ENCODE measurements around the gene PIK3IP1.

The PIK3IP1 gene

DNA sequence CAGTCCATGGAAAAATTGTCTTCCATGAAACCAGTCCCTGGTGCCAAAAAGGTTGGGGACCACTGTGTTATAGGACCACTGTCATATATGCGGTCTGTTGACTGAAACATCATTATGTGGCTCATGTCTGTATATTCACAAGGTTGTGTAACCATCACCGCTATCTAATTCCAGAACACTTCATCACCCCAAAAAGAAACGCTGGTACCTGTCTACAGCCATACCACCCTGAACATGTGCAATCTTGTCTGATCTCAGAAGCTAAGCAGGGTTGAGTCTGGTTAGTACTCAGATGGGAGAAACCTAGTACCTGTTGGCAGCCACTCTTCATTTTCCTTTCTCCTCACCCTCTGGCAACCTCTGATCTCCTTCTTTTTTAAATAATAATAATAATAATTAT, 12.9 kb upstream of the PIK3IP1 start:
- no peak for DNase-seq

DNA sequence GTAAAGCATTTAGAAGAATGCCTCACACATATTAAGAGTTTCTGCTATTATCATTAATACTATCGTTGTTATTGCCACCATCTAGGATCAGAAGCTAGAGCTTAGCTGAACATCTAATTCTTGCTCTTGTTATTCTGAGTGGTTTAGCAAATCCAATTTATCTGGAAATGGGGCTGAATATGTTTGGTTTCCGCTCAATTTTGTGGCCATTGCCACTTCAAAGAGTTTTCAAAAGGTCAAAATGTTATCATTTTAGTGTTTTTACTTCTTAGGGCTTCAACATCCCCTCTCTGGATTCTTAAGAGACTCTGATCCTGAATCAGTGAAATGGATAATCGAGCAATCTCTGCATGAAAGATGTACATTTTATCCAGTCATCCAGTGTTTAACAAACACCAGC, 10.2 kb upstream of the PIK3IP1 start:
- DNase-seq = no peak

DNA sequence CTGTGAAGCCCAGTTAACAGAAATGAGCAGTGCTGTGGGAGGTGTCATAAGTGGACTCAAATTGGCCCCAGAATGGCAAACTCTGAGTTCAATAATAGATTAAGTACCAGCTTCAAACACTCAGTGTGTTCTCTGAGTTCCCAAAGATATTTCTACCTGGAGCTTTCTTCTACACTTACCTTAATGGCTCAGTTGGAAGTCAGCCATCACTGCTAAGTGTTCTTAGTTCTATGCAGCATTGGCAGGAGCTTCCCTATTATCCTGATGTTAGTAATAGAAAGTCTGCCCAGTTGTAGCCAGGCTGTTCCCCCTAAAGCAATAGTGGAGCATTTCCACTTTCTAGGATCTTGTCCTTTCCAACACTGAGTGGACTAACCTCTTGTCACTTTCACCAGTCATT, 9.7 kb upstream of the PIK3IP1 start:
- no peak for DNase-seq

DNA sequence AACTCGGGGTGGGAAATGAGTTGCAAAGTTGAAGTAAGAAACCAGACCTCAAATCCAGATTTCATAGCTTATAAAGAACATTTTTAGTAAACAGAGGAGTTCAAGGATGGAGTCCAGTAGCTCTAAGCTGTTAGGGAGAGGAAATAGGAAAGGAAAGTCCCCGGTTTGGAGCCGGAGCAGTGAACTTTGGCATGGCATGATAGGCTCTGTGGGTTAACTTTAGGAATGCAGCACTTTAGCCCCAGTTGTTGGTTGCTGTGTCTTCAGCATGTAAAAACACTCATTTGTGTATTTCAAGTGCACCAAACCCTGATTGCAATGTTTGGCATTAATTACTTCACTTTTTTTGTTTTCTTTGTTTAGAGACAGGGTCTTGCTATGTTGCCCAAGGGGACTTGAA, 8.6 kb upstream of the PIK3IP1 start:
- no peak for DNase-seq

DNA sequence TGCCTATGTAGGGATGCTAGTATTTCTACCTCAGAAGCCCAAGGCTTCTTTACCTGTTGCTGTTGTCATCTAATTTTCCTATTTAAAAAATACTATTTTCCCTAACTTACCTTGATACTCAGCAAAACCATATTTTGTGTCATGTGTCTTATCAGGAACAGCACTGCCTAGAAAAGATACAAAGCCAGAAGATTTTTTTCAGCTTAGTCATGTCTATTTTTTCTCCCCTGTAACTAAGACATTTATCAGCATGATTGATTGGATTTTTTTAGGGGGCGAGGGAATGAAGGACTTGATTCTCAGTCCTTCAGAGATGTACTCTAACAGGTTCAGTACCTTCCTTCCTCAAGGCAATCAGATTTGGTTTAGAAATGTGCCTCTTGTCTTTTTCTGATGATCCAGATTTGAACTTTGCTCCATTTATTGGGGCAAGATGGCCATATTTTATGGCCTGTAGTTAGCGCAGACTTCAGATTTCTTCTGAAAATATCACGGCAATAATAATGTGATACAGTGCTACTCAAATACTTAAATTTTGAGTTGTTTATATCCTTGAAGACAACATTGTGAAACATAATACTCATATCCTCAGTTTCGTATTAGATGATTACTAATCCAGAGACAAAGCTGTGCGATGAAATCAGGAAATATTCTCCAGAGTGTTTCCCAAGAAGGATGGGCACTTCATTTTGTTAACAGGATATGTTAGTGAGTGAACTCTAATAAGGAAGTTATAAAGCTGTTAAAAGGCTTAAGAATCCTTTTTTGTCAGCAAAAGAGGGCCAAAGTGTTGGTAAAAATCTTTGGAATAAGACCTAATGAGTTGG, 3.8 kb upstream of the PIK3IP1 start:
- DNase-seq = no peak

DNA sequence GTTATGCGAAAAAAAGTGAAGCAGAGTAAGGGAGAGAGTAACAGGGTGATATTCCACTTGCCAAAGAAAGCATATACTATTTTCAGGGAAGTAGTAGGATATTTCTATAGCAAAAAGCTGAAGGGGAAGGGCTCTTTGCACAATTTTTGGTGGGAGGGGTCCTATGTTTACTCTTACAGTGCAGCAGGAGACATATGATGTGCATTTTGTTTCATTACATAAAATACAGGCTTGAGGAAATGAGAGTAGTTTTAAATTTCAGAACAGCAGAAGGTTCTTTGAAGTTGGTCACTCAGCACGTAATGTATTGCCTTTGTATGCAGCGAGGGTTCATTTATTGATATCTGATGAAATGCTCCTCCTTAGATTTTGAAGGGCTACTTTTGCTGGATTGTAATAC, 3.1 kb upstream of the PIK3IP1 start:
- no peak for DNase-seq

DNA sequence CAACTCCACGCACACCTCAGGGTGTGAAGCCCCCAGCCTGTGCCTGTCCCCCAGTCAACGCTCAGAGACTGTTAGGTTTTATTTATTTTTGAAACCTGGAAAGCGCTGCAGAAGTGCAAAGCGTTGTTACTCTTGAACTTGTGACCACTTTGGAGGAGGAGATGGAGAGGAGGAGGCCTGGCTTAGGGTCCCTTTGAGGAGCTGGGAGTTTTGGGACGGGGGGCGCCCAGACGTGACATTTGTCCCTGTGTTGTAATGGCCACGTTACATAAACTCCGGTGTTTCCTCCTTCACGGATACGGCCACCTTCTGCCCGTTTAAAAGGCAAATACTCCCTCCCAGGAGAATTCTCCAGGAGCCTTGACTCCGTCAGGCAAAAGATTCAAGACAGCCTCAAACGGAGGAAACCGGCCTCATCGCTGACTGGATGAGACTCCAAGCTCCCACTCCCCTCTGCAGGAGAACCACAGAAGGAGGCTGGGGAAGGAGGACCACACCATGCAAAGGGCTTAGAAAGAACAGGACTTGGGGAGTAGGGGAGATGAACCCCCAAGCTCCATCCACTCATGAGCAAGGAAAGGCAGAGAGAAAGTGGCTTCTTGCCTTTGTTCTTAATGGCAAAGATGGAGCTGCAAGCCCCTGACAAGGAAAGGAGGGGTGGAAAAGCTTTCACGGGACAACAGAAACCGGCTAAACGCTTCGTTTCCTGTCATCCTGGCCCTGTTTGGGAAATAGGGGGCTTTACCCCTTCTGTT, 630 bp downstream of the PIK3IP1 start:
- no peak for DNase-seq

DNA sequence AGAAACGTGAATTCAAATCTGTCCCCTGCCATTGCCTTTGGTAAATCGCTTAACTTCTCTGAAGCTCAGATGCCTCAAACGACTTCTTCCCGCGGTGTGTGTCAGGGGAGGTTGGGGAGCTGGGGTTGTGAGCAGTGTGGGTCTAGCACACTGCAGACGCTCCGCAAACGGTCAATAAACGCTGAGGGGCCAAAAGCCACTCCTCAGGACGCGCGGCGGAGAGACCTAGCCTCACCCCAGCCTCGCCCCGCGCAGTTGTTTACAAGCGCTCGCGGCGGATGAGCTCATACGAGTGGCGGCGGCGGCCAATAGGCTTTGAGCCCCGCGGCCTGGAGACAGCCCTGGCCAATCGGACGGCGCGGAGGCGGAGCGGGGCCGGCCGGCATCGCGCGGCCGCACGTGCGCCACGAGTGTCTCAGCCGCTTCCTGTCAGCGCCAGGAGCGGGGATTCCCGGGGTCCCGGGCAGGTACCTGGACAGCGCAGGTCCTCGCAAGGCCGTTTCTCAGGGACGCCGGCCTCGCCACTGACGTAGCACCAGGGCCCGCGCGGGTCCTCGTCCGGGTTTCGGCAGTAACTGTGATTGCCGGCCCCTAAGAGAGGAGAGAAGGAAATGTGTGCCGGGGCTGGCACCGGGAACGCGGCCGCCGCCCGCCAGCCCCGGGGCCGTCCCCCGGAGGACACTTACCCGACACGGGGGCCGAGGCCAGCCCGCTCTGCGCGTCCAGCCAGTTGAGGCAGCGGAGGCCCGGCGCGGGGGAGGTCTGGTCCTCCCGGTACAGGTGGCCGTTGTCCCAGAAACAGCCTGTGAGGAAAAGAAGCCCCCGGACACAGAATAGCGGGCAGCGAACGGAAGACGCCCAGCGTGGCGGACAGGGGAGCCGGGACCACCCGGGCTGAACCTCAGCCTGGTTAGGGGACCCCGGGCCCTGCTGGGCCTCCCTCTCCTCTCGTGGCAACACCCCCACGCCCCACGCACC, 1.5 kb downstream of the PIK3IP1 start:
- DNase-seq = peak; percentile 64

DNA sequence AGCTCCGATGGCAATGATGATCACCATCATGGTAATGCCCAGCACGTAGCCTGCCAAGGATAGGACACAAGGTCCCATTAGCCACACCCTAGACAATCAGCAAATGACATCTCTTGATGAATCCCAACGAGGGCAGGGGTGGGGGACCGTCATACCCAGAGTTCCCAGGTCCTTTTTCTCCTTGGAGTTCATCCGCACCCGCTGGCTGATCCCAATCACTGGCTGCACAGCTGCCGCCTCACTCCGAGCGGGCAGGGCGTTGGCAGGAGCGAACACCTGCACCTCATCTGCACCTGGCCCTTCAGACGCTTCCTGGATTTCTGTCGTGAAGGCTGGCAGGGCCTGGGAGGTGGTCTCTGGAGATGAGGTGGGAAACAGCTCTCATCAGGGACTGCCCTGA, 2.9 kb downstream of the PIK3IP1 start:
- no peak for DNase-seq

DNA sequence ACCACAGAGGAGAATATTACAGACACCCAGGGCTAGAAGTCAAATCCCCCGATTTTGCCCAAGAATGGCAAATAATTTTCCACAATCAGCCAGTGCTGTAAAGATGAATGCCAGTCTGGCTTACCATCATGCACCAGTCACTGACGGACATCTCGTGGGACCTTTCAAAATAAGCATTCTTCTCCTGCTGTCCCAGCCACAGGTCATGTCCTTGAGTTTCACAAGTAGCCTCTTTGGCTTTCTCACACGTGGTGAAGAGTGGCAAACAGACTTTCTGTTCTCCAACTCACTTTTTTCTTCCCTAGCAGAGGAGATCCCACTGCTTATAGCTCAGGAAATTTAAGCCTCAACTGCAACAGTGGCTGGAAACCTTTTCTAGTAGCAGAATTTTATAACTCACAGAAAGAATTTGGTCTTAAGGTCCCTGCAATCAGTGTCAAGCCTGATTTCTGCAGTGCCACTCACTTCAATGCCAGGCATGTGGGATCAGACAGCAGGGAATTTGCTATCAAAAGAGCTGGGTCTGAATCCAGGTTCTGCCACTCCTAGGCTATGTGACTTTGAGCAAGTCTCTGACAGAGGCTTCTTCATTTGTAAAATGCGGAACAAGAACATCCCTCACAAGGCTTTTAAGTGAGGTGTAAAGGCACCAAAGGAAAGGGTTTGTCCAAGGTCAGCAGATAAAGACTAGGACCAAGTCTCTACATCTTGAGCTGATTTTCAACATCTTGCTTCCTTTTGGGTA, 3.6 kb downstream of the PIK3IP1 start:
- DNase-seq = no peak

DNA sequence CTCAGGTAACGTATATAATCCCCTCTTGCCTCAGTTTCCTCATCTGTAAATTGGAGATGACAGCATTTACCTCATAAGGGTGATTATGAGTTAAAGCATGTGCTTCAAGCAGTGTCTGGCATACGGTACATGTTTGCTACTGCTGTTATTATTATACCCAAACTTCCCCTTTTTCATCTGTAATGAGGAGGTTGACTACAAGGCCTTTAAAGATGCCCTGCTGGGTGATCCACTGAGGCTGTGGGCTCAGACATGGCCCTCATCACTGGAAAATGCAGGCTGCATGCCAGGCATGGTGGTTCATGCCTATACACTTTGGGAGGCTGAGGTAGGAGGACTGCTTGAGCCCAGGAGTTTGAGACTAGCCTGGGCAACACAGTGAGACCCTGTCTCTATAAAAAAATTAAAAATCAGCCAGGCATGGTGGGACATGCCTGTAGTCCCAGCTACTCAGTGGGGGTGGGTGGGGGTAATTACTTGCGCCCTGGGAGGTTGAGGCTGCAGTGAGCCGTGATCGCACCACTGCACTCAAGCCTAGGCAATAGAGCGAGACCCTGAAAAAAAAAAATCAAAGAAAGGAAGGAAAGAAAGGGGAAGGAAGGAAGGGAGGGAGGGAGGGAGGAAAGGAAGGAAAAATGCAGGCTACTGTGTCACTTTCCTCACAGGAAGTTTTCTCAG, 4.3 kb downstream of the PIK3IP1 start:
- no peak for DNase-seq

DNA sequence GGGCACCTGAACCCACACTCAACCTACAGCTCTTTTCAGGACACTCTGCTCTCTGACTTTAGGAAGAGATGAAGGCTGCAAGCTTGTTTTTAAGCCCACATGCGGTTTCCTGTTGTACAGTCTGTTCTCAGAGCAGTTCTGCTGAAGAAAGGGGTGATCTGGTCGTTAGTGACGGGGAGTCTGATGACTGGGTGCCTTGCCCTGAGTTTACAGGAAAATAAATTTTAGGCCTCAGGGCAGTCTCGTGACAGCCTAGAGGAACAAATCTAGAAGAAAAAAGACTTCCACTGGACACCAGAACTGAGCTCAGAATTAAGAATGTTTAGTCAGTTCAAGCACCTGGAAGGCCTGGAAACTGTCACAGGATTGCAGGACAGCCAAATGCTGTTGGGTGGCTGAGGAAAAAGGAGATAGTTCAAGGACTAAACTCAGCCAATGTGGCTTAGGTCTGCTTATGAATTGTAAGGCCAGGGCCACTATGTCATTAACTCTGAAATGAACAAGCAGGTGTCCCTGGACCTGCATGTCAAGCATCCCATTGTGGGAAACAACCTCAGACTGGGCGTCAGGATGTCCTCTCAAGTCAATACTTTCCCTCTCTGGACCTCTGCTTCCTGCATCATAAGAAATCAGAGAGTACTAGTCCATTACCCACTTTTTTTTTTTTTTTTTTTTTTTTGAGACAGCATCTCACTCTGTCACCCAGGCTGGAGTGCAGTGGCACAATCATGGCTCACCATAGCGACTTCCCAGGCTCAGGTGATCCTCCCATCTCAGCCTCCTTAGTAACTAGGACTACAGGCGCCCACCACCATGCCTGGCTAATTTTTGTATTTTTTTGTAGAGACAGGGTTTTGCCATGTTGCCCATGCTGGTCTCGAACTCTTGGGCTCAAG, 5.7 kb downstream of the PIK3IP1 start:
- no peak for DNase-seq

DNA sequence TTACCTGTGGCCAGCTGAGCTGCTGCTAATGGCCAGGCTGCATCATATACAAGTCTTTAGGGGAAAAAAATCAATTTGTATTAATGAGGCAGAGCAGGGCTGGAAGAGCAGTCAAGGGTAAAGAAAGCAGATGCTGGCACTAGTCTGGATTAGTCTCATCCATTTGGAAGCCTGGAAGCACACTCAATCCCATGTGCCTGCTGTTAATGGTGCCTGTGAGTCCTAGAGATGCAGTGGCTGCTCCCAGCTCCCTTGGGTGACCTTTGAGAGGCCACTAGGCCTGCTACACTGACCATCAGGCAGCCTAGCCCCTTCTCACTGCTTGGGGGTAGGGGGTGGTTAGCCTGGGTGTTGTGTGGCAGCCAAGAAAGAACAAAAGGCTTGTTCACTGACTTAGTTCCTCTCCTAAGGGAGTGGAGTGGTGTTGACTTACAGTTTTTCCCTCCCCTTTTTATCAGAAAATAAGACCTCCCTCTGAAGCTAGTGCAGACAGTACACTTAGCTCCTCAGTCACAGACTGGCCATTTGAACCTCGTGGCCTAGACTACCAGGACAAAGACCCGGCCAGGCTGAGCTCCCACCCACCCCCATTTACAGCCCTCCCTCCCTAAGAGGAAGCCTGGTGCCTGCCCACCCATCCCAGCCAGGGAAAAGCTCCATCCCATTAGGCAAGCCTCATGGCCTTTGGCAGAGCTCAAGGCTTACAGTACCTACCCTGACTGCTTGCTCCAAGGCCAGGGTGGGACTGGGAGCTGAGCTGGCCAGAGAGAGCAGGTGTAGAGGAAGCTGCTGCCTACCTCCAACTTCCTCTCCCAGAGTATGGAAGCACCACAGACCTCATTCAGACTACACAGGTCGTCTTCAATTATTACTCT, 7.8 kb downstream of the PIK3IP1 start:
- no peak for DNase-seq

DNA sequence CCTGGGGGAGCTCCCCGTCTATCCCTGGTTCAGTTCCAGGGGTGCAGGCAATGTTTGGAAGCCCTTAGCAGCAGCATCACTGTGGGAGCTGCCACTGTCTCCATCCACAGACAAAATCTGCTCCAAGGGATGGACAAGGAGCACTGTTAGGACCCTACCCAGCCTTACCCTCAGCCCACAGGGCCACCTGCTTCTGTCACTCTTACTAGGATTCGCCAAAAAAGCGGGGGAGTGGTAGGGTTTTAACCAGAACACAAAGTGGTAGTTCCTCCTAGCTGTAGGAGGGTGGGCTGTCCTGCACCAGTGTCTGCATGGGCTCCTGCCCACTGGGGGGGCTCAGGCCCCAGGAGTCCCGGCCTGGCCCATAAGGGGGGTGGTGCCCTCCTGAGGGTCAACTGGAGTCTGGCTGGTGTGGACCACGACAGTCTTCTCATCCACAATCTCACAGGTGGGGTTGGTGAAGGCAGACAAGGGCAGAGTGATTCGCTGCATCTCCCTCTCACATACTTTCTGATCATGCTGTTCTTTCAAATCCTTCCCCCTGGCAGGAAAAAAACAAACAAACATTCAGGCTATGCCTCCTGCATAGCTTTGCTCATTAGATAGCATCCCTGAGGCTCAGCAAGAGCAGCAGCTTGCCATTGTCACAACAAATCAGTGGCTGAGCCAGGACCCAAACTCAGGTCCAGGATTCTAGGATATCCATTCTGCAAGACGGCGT, 9.4 kb downstream of the PIK3IP1 start:
- DNase-seq = no peak

DNA sequence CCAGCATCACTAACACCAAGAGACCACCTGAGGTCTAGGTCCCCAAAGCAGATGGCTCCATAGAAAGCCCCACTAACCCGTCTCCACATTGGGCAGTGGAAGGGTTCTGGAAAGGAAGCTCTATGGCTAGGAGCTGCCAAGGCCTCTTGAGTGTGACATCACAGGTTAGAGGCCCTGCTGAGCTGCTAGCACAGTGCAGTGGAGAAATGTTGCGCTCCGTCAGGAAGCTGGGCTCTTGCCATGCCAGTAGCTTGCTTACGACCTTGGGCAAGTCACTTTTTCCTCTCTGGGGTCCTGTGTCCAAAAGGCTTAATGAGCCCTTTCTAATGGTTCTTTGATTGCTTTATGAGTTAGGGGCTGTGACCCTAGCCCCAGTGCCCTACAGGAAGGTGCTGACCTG, 10.6 kb downstream of the PIK3IP1 start:
- no peak for DNase-seq

DNA sequence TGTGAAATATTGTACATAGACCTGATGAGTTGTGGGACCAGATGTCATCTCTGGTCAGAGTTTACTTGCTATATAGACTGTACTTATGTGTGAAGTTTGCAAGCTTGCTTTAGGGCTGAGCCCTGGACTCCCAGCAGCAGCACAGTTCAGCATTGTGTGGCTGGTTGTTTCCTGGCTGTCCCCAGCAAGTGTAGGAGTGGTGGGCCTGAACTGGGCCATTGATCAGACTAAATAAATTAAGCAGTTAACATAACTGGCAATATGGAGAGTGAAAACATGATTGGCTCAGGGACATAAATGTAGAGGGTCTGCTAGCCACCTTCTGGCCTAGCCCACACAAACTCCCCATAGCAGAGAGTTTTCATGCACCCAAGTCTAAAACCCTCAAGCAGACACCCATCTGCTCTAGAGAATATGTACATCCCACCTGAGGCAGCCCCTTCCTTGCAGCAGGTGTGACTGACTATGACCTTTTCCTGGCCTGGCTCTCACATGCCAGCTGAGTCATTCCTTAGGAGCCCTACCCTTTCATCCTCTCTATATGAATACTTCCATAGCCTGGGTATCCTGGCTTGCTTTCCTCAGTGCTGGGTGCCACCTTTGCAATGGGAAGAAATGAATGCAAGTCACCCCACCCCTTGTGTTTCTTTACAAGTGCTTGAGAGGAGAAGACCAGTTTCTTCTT, 12.3 kb downstream of the PIK3IP1 start:
- no peak for DNase-seq

DNA sequence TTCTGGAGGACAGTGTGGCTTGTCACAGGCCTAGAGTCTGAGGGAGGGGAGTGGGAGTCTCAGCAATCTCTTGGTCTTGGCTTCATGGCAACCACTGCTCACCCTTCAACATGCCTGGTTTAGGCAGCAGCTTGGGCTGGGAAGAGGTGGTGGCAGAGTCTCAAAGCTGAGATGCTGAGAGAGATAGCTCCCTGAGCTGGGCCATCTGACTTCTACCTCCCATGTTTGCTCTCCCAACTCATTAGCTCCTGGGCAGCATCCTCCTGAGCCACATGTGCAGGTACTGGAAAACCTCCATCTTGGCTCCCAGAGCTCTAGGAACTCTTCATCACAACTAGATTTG, 13.0 kb downstream of the PIK3IP1 start:
- DNase-seq = no peak

DNA sequence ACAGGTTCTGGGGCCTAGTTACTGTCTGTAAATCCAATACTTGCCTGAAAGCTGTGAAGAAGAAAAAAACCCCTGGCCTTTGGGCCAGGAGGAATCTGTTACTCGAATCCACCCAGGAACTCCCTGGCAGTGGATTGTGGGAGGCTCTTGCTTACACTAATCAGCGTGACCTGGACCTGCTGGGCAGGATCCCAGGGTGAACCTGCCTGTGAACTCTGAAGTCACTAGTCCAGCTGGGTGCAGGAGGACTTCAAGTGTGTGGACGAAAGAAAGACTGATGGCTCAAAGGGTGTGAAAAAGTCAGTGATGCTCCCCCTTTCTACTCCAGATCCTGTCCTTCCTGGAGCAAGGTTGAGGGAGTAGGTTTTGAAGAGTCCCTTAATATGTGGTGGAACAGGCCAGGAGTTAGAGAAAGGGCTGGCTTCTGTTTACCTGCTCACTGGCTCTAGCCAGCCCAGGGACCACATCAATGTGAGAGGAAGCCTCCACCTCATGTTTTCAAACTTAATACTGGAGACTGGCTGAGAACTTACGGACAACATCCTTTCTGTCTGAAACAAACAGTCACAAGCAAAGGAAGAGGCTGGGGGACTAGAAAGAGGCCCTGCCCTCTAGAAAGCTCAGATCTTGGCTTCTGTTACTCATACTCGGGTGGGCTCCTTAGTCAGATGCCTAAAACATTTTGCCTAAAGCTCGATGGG, 13.5 kb downstream of the PIK3IP1 start:
- DNase-seq = no peak

Data from GOT3 (cell line).